K562 (cell line): Measurements from ENCODE around the gene ATL1. TPM values are rescaled to one million over a fixed set of nuclear protein-coding genes. Genes with fewer than 3 reads are reported as not detected.

Source experiments
- ATAC-seq: fragments of 200-7000 bp; cut with Tn5 transposase; 3 replicates; pipeline ENCODE4 v1.9.1; 2020; ENCODE audit warnings: moderate library complexity
- BruUV-seq: library from RNA; stranded (reverse); fragments of 400-500 nt; replicated peaks from 2 replicates; lab custom pipeline; 2021; lab: Mats Ljungman, UMichigan
- CTCF ChIA-PET: fragments of 300-600 bp; formaldehyde crosslinking; extraction: SDS; loops from one replicate; lab custom pipeline; 2021; ENCODE audit warnings: low intra/inter-chr PET ratio; lab: Yijun Ruan, JAX
- POLR2A ChIA-PET: fragments of 300-600, 350-650 bp; sonication (Branson Sonifier 250); formaldehyde crosslinking; extraction: SDS; loops from one replicate; lab custom pipeline; 2021; ENCODE audit warnings: antibody characterized with exemption, inconsistent platforms; lab: Yijun Ruan, JAX
- DNase-seq, 4 experiments: peaks; one replicate each; pipeline versions ENCODE4 v3.0.0 to v3.0.0-alpha.2; 2011 to 2018; ENCODE audit warnings: low spot score in 3 of 4, mixed read lengths in 3 of 4; ENCODE audit errors: extremely low read depth in 1 of 4
- FAIRE-seq: peaks from 2 replicates; lab custom pipeline; 2011; peaks lifted over from hg19 to GRCh38; lab: Jason Lieb, UNC
- H2AFZ ChIP-seq: 2 replicates; pipeline ENCODE4 v1.6.0; 2011; ENCODE audit warnings: low read depth, low read length, control low read depth, inconsistent platforms
- H3K27ac ChIP-seq: fragments of 200-600 bp; 3 replicates; pipeline ENCODE4 v1.8.0; 2011; ENCODE audit warnings: low read depth, mild to moderate bottlenecking, control low read depth, inconsistent platforms, low read length, moderate library complexity, mixed read lengths; ENCODE audit errors: extremely low read depth
- H3K27me3 ChIP-seq, 2 experiments: fragments of 300-600 bp in 1 of 2; 2 replicates in 1 of 2; 3 replicates in 1 of 2; pipeline versions ENCODE4 v1.6.0 to v1.8.0; 2011; ENCODE audit warnings: inconsistent platforms in 2 of 2, low read length in 2 of 2, mild to moderate bottlenecking in 1 of 2, mixed read lengths in 1 of 2, moderate library complexity in 1 of 2; ENCODE audit not compliant: control insufficient read depth in 2 of 2, insufficient read depth in 2 of 2
- H3K36me3 ChIP-seq: fragments of 300-600 bp; 3 replicates; pipeline ENCODE4 v1.8.0; 2011; ENCODE audit warnings: mild to moderate bottlenecking, low read length, inconsistent platforms; ENCODE audit not compliant: control insufficient read depth, insufficient read depth
- H3K4me1 ChIP-seq, 2 experiments: fragments of 200-600 bp in 1 of 2; replicated peaks in 1 of 2; 2 replicates in 1 of 2; 3 replicates in 1 of 2; pipeline versions ENCODE4 v1.5.1 to v1.8.0; 2011; ENCODE audit warnings: inconsistent platforms in 2 of 2, low read length in 2 of 2, mild to moderate bottlenecking in 1 of 2, mixed read lengths in 1 of 2, moderate library complexity in 1 of 2; ENCODE audit not compliant: control insufficient read depth in 2 of 2, insufficient read depth in 2 of 2
- H3K4me2 ChIP-seq: 2 replicates; pipeline ENCODE4 v1.6.1; 2011; ENCODE audit warnings: low read length, control low read depth, inconsistent platforms, mixed read lengths; ENCODE audit not compliant: insufficient read depth
- H3K4me3 ChIP-seq: fragments of 200-600 bp; sonication (generic), shearing (Covaris generic); 2 replicates; pipeline ENCODE4 v1.5.1; 2016; ENCODE audit warnings: control low read depth, inconsistent platforms
- H3K79me2 ChIP-seq: fragments of 200-600 bp; 3 replicates; pipeline ENCODE4 v1.8.0; 2011; ENCODE audit warnings: low read length, inconsistent platforms; ENCODE audit not compliant: control insufficient read depth, insufficient read depth
- H3K9ac ChIP-seq, 2 experiments: 2 replicates each; pipeline versions ENCODE4 v1.6.0 to v1.6.1; 2011; ENCODE audit warnings: low read depth in 2 of 2, low read length in 2 of 2, control low read depth in 1 of 2, inconsistent platforms in 1 of 2, mild to moderate bottlenecking in 1 of 2, mixed read lengths in 1 of 2; ENCODE audit not compliant: insufficient read depth in 1 of 2
- H3K9me1 ChIP-seq: one replicate; pipeline ENCODE4 v1.6.0; 2011; ENCODE audit warnings: inconsistent platforms, mild to moderate bottlenecking, low read length, moderate library complexity; ENCODE audit not compliant: control insufficient read depth, insufficient read depth
- H3K9me3 ChIP-seq: replicated peaks from 2 replicates; pipeline ENCODE4 v1.5.1; 2011; ENCODE audit warnings: low read depth, low read length, inconsistent platforms; ENCODE audit not compliant: control insufficient read depth, insufficient read depth
- H4K20me1 ChIP-seq: replicated peaks from 2 replicates; pipeline ENCODE4 v1.6.1; 2011; ENCODE audit warnings: low read length, inconsistent platforms, mixed read lengths; ENCODE audit not compliant: control insufficient read depth, insufficient read depth
- BRD9 ChIP-seq: fragments of 450-650 bp; IDR thresholded peaks from 2 replicates; pipeline ENCODE4 v1.6.1; 2018; ENCODE audit warnings: low read depth; ENCODE audit not compliant: partially characterized antibody
- ETV5 ChIP-seq: sonication (generic); formaldehyde crosslinking; IDR thresholded peaks from 2 replicates; pipeline ENCODE4 v1.4.0; 2020; ENCODE audit warnings: low read depth, mild to moderate bottlenecking, missing genetic modification reagents
- FOSL1 ChIP-seq: fragments of 200-800 bp; sonication (Bioruptor generic); conservative IDR thresholded peaks from 2 replicates; pipeline ENCODE4 v1.6.1; 2016; ENCODE audit warnings: missing genetic modification characterization, missing compliant biosample characterization
- KLF16 ChIP-seq: IDR thresholded peaks from 2 replicates; pipeline ENCODE4 v1.6.1; 2016; ENCODE audit warnings: antibody characterized with exemption
- MYC ChIP-seq, 2 experiments: fragments of 250-450 bp in 1 of 2; sonication (Bioruptor Pico) in 1 of 2; IDR thresholded peaks; 2 replicates each; pipeline versions ENCODE4 v1.5.1 to v1.6.1; 2012 to 2021; ENCODE audit warnings: low read depth in 2 of 2, borderline replicate concordance in 1 of 2, improper control_type of control experiment in 1 of 2, low read length in 1 of 2, mild to moderate bottlenecking in 1 of 2, moderate library complexity in 1 of 2
- POLR3A ChIP-seq: IDR thresholded peaks from 2 replicates; pipeline ENCODE4 v1.6.1; 2011; ENCODE audit warnings: borderline replicate concordance, mild to moderate bottlenecking, moderate library complexity; ENCODE audit not compliant: insufficient read length, insufficient read depth; ENCODE audit errors: extremely low read depth
- POU5F1 ChIP-seq: fragments of 150-350 bp; IDR thresholded peaks from 2 replicates; pipeline ENCODE4 v1.6.1; 2014; ENCODE audit warnings: borderline replicate concordance, low read length, low read depth, mild to moderate bottlenecking; ENCODE audit not compliant: partially characterized antibody
- PRMT5 ChIP-seq: sonication (generic); formaldehyde crosslinking; IDR thresholded peaks from 2 replicates; pipeline ENCODE4 v1.5.0; 2020; ENCODE audit warnings: missing genetic modification reagents
- U2AF1 ChIP-seq: fragments of 200-400 bp; formaldehyde crosslinking; optimal IDR thresholded peaks from 2 replicates; pipeline ENCODE3; 2017; ENCODE audit warnings: mild to moderate bottlenecking, low read depth, low read length, moderate library complexity
- ZFPM2 ChIP-seq: fragments of 250-450 bp; sonication (Bioruptor Pico); IDR thresholded peaks from 2 replicates; pipeline ENCODE4 v1.5.1; 2022; ENCODE audit warnings: mild to moderate bottlenecking
- ZNF263 ChIP-seq: sonication (generic); formaldehyde crosslinking; IDR thresholded peaks from 2 replicates; pipeline ENCODE4 v1.8.0; 2022; ENCODE audit warnings: mild to moderate bottlenecking, missing genetic modification reagents, borderline replicate concordance
- ZNF431 ChIP-seq: sonication (generic); formaldehyde crosslinking; IDR thresholded peaks from 2 replicates; pipeline ENCODE4 v1.8.0; 2022; ENCODE audit warnings: mild to moderate bottlenecking, missing genetic modification reagents
- ZNF695 ChIP-seq: fragments of 450-650 bp; formaldehyde crosslinking; IDR thresholded peaks from 2 replicates; pipeline ENCODE4 v1.4.0; 2020; ENCODE audit warnings: mild to moderate bottlenecking, moderate library complexity
- ZNF778 ChIP-seq: fragments of 450-650 bp; formaldehyde crosslinking; IDR thresholded peaks from 2 replicates; pipeline ENCODE4 v1.4.0; 2020; ENCODE audit warnings: mild to moderate bottlenecking, moderate library complexity
- WGBS: fragments of 100-300 bp; shearing (Covaris generic); methylation state at CpG from one replicate; pipeline ENCODE4 v1.1.6; 2016; ENCODE audit warnings: low coverage, mixed read lengths; ENCODE audit not compliant: insufficient coverage; ENCODE audit errors: missing lambda C conversion rate; 5-methylcytosine and 5-hydroxymethylcytosine counted together
- in situ Hi-C: fragments of 300-500 bp; cut with MboI; formaldehyde crosslinking; loops from 4 replicates; pipeline ENCODE4 v1.15.0; 2018; ENCODE audit warnings: inconsistent platforms, mixed read lengths
- intact Hi-C: fragments of 100-400 bp; cut with micrococcal nuclease; formaldehyde crosslinking; loops from 2 replicates; pipeline ENCODE4 v1.14.2; 2022
- polyA plus RNA-seq, 8 experiments: library from polyadenylated mRNA; depleted of rRNA in 4 of 8; stranded (reverse) in 5 of 8; unstranded in 3 of 8; fragments of >200 nt; fragmentation: Nextera tagmentation in 2 of 8; fragmentation: Illumina TruSeq in 1 of 8; extraction: Ambion mirVana in 2 of 8; extraction: Trizol in 1 of 8; gene quantifications; 2 replicates each; pipeline versions ENCODE4 v1.2.1 to v1.2.3, GENCODE V29; 2011 to 2014; ENCODE audit warnings: inconsistent platforms in 1 of 8, missing spikeins in 1 of 8
- total RNA-seq, 7 experiments: library from RNA; depleted of rRNA in 6 of 7; stranded (reverse); fragments of >200 nt in 6 of 7; fragmentation: Illumina TruSeq in 2 of 7; extraction: Trizol in 2 of 7; gene quantifications; 2 replicates each; pipeline versions ENCODE4 v1.2.1 to v1.2.3, GENCODE V29; 2011 to 2021; ENCODE audit warnings: low replicate concordance in 1 of 7
- TF ChIP-seq, protein P1 (sequence below): fragments of 450-650 bp; IDR thresholded peaks from 2 replicates; pipeline ENCODE4 v1.6.1; 2018; ENCODE audit warnings: mild to moderate bottlenecking, low read depth; ENCODE audit not compliant: partially characterized antibody
- TF ChIP-seq, protein P2 (sequence below): conservative IDR thresholded peaks from 2 replicates; pipeline ENCODE4 v1.6.1; 2011; ENCODE audit warnings: low read depth, mild to moderate bottlenecking, low read length; ENCODE audit not compliant: control insufficient read depth

ATL1 gene
- total and polyA plus RNA-seq, 9 of the 15 experiments (the other 6 are each of a cell fraction or from before 2014, with no cell fraction given), result 0.04 to 0.16 (median 0.07) TPM; not detected in 4

DNA sequence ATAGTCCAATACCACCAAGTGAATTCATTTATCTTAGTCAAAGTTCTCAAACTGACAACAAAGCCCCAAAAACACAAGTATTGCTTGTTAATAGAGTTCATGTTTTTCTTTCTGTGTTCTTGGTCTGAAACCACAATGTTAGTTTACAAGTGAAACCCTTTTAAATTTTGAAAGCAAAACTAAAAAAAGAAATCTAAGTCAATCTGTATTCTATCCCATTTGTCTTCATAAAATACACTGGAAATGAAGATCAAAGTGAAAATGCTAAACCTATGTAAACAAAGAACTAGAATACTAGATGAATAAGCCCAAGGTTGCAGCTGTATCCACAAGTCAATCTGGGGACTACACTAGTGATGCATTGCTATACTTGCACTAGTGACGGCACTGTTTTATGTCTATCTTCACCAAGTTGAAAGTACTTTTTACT, 38.0 kb upstream of the ATL1 start:
- no peak for TF ChIP-seq MYC (IDR thresholded peaks at IDR 0.05; ENCODE audit: low read depth, low read length)
- no peak for TF ChIP-seq MYC (CRISPR knock-in tag; IDR thresholded peaks at IDR 0.05; ENCODE audit: borderline replicate concordance, low read depth)
- TF ChIP-seq, protein P1, sequence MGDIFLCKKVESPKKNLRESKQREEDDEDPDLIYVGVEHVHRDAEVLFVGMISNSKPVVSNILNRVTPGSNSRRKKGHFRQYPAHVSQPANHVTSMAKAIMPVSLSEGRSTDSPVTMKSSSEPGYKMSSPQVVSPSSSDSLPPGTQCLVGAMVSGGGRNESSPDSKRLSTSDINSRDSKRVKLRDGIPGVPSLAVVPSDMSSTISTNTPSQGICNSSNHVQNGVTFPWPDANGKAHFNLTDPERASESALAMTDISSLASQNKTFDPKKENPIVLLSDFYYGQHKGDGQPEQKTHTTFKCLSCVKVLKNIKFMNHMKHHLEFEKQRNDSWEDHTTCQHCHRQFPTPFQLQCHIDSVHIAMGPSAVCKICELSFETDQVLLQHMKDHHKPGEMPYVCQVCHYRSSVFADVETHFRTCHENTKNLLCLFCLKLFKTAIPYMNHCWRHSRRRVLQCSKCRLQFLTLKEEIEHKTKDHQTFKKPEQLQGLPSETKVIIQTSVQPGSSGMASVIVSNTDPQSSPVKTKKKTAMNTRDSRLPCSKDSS, result no peak
- no peak for TF ChIP-seq ZNF778 (CRISPR knock-in tag)
- TF ChIP-seq ZNF695 (CRISPR knock-in tag), result no peak
- TF ChIP-seq U2AF1, result no peak
- TF ChIP-seq ZFPM2 (CRISPR knock-in tag), result no peak
- no peak for TF ChIP-seq FOSL1
- TF ChIP-seq BRD9, result no peak
- TF ChIP-seq, protein P2, sequence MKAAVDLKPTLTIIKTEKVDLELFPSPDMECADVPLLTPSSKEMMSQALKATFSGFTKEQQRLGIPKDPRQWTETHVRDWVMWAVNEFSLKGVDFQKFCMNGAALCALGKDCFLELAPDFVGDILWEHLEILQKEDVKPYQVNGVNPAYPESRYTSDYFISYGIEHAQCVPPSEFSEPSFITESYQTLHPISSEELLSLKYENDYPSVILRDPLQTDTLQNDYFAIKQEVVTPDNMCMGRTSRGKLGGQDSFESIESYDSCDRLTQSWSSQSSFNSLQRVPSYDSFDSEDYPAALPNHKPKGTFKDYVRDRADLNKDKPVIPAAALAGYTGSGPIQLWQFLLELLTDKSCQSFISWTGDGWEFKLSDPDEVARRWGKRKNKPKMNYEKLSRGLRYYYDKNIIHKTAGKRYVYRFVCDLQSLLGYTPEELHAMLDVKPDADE, result no peak
- TF ChIP-seq POLR3A, result no peak
- TF ChIP-seq KLF16, result no peak
- TF ChIP-seq ETV5 (CRISPR knock-in tag), result no peak
- TF ChIP-seq POU5F1, result no peak
- no peak for TF ChIP-seq ZNF431
- no peak for TF ChIP-seq PRMT5 (CRISPR knock-in tag)
- TF ChIP-seq ZNF263 (CRISPR knock-in tag), result no peak
- TF ChIP-seq, all 486 proteins: peak for 0
- Histone ChIP-seq H3K9ac (no peak overlapping the region), H3K36me3 (peaks cover 8% of the 10 kb centered on the region; the same call in 1 of the 3 replicates), H2AFZ (no peak overlapping the region), H3K9me1 (no peaks in the 10 kb centered on the region), H3K79me2 (peaks cover 82% of the 10 kb centered on the region), H3K27me3 (no peaks in the 10 kb centered on the region), H3K9me3 (no peaks in the 10 kb centered on the region), H3K4me3 (no peak overlapping the region), H3K4me1 (peaks cover 0 to 2% of the 10 kb centered on the region in 2 experiments; a peak in 2 of 5 replicates), H4K20me1 (peaks cover 5% of the 10 kb centered on the region; the same call in 1 of the 2 replicates), H3K27ac (no peak overlapping the region), H3K4me2 (no peak overlapping the region)
- intact Hi-C loops (no loop called here), in situ Hi-C loops (loop anchor here (10.0 kb wide), 1 partner anchor 197 kb away; no protein-coding TSS in a partner anchor)
- no TSS peak for BruUV-seq
- no peak for FAIRE-seq
- WGBS, result 100% methylated on average over 1 of the region's 1 CpG
- ChIA-PET POLR2A (interaction anchor here (0.6 to 0.8 kb wide), 2 partner anchors 8 to 29 kb away, joined by 3 read pairs; no protein-coding TSS in a partner anchor), CTCF (no interaction called here)
- DNase-seq, result no peak
- ATAC-seq, result no peak
